Erythroblast (primary cell): ENCODE results near the gene TAGLN.

Experiments used
- GATA1 ChIP-seq: IDR thresholded peaks from 2 replicates; pipeline ENCODE4 v1.6.1; 2011; ENCODE audit warnings: low read depth, mild to moderate bottlenecking, control low read depth, low read length, moderate library complexity
- POLR2A ChIP-seq: IDR thresholded peaks from 2 replicates; pipeline ENCODE4 v1.6.1; 2011; ENCODE audit warnings: mild to moderate bottlenecking, low read length

DNA sequence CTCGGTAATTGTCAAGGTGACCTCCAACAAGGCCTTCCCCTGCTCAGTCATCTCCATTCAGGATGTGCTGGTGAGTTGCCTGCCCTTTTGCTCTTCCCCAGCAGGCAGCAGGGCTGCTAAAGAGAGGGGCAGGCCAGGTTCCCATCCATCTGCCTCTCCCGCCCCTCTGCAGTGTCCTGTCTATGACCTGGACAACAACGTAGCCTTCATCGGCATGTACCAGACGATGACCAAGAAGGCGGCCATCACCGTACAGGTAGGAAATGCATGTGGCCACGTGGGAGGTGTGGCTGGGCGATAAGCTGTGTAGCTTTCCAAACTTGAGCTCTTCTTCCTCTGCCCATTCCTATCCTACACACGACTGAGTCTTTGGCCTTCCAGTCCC, 16.6 kb upstream of the TAGLN start:
- TF ChIP-seq POLR2A, result no peak
- no peak for TF ChIP-seq GATA1
